H1 (cell line): ENCODE measurements around the gene CAPN8. TPM values are rescaled to one million over a fixed set of nuclear protein-coding genes. Genes with fewer than 3 reads are reported as not detected.

Experiments used
- CTCF ChIA-PET: fragments of 300-600 bp; sonication (Branson Sonifier 250); formaldehyde crosslinking; loops from one replicate; lab custom pipeline; 2021; ENCODE audit not compliant: partially characterized antibody; lab: Charles Lee
- POLR2A ChIA-PET: fragments of 300-600 bp; sonication (Branson Sonifier 250); formaldehyde crosslinking; loops from one replicate; lab custom pipeline; 2021; ENCODE audit warnings: inconsistent platforms; ENCODE audit not compliant: partially characterized antibody; lab: Charles Lee
- DNase-seq, 2 experiments: peaks; one replicate each; pipeline versions ENCODE4 v3.0.0 to v3.0.0-alpha.2; 2010 to 2022; ENCODE audit warnings: low spot score in 2 of 2, low read depth in 1 of 2, mixed read lengths in 1 of 2
- FAIRE-seq: peaks from 2 replicates; lab custom pipeline; 2011; peaks lifted over from hg19 to GRCh38; lab: Jason Lieb, UNC
- H2AFZ ChIP-seq: 2 replicates; pipeline ENCODE4 v1.8.1; 2012; ENCODE audit warnings: low read length, inconsistent platforms
- H2AK5ac ChIP-seq: 2 replicates; pipeline ENCODE4 v1.6.1; 2013; ENCODE audit warnings: low read depth, low read length
- H2BK120ac ChIP-seq: replicated peaks from 2 replicates; pipeline ENCODE3; 2013; ENCODE audit warnings: low read depth, low read length, inconsistent platforms
- H2BK12ac ChIP-seq: 2 replicates; pipeline ENCODE4 v1.6.1; 2013; ENCODE audit warnings: low read depth, low read length
- H2BK15ac ChIP-seq: 2 replicates; pipeline ENCODE4 v1.6.1; 2013; ENCODE audit warnings: low read length
- H2BK20ac ChIP-seq: 2 replicates; pipeline ENCODE4 v1.6.1; 2013; ENCODE audit warnings: low read length
- H2BK5ac ChIP-seq: 2 replicates; pipeline ENCODE4 v1.6.1; 2013; ENCODE audit warnings: low read depth, low read length
- H3K14ac ChIP-seq: 2 replicates; pipeline ENCODE4 v1.6.1; 2013; ENCODE audit warnings: inconsistent platforms; ENCODE audit not compliant: insufficient read length
- H3K18ac ChIP-seq: 2 replicates; pipeline ENCODE4 v1.6.1; 2013; ENCODE audit warnings: low read length; ENCODE audit errors: extremely low read depth
- H3K23ac ChIP-seq: 2 replicates; pipeline ENCODE4 v1.6.1; 2013; ENCODE audit warnings: inconsistent platforms; ENCODE audit not compliant: insufficient read length
- H3K23me2 ChIP-seq: 2 replicates; pipeline ENCODE4 v1.6.1; 2013; ENCODE audit warnings: low read depth, low read length
- H3K27ac ChIP-seq: 2 replicates; pipeline ENCODE4 v1.6.1; 2011; ENCODE audit warnings: low read depth, low read length, inconsistent platforms
- H3K27me3 ChIP-seq, 4 experiments: replicated peaks in 1 of 4; 1 replicate in 1 of 4; 2 replicates in 3 of 4; pipeline versions ENCODE4 v1.6.1 to v1.8.1; 2011 to 2013; ENCODE audit warnings: low read length in 3 of 4, mild to moderate bottlenecking in 3 of 4, inconsistent platforms in 2 of 4, mixed read lengths in 2 of 4, moderate library complexity in 1 of 4; ENCODE audit not compliant: control insufficient read depth in 3 of 4, insufficient read depth in 3 of 4; ENCODE audit errors: extremely low read depth in 1 of 4
- H3K36me3 ChIP-seq, 4 experiments: 2 replicates each; pipeline versions ENCODE4 v1.6.1 to v1.8.1; 2011 to 2013; ENCODE audit warnings: mild to moderate bottlenecking in 4 of 4, low read length in 3 of 4, moderate library complexity in 2 of 4, control low read depth in 1 of 4, inconsistent platforms in 1 of 4; ENCODE audit not compliant: insufficient read depth in 4 of 4, control insufficient read depth in 2 of 4
- H3K4ac ChIP-seq: replicated peaks from 2 replicates; pipeline ENCODE3; 2013; ENCODE audit warnings: low read length, low read depth, mixed read lengths, inconsistent platforms; ENCODE audit not compliant: insufficient read length
- H3K4me1 ChIP-seq, 4 experiments: replicated peaks in 1 of 4; 1 replicate in 1 of 4; 2 replicates in 3 of 4; pipeline versions ENCODE4 v1.6.1 to v1.8.1; 2011 to 2013; ENCODE audit warnings: low read length in 3 of 4, inconsistent platforms in 2 of 4, mixed read lengths in 1 of 4; ENCODE audit not compliant: insufficient read depth in 4 of 4, control insufficient read depth in 3 of 4
- H3K4me2 ChIP-seq, 2 experiments: 2 replicates each; pipeline versions ENCODE4 v1.6.1 to v1.8.1; 2011 to 2013; ENCODE audit warnings: low read depth in 2 of 2, low read length in 2 of 2, control low read depth in 1 of 2, inconsistent platforms in 1 of 2, mild to moderate bottlenecking in 1 of 2; ENCODE audit not compliant: insufficient read depth in 1 of 2
- H3K4me3 ChIP-seq, 4 experiments: fragments of 200-600, 300-600 bp in 1 of 4; sonication (generic), shearing (Covaris generic), sonication (Bioruptor Twin) in 1 of 4; 2 replicates each; pipeline versions ENCODE4 v1.5.1 to v1.8.1; 2011 to 2016; ENCODE audit warnings: low read length in 4 of 4, low read depth in 3 of 4, control low read depth in 2 of 4, inconsistent platforms in 2 of 4, mild to moderate bottlenecking in 2 of 4, mixed read lengths in 1 of 4, moderate library complexity in 1 of 4; ENCODE audit not compliant: insufficient read depth in 2 of 4; ENCODE audit errors: extremely low read depth in 1 of 4
- H3K56ac ChIP-seq: replicated peaks from 2 replicates; pipeline ENCODE3; 2013; ENCODE audit warnings: low read depth, mild to moderate bottlenecking, mixed read lengths, low read length, inconsistent platforms; ENCODE audit not compliant: insufficient read length
- H3K79me1 ChIP-seq: 2 replicates; pipeline ENCODE4 v1.6.1; 2013; ENCODE audit warnings: low read depth, low read length, control low read depth
- H3K79me2 ChIP-seq, 2 experiments: 2 replicates each; pipeline versions ENCODE4 v1.6.1 to v1.8.1; 2012 to 2013; ENCODE audit warnings: low read length in 2 of 2, mild to moderate bottlenecking in 2 of 2, inconsistent platforms in 1 of 2; ENCODE audit not compliant: insufficient read depth in 2 of 2, control insufficient read depth in 1 of 2
- H3K9ac ChIP-seq, 4 experiments: replicated peaks in 1 of 4; 1 replicate in 1 of 4; 2 replicates in 3 of 4; pipeline versions ENCODE4 v1.6.1 to v1.8.1; 2011 to 2013; ENCODE audit warnings: low read depth in 3 of 4, low read length in 3 of 4, control low read depth in 2 of 4, mild to moderate bottlenecking in 2 of 4, moderate library complexity in 2 of 4, inconsistent platforms in 1 of 4; ENCODE audit errors: extremely low read depth in 1 of 4
- H3K9me3 ChIP-seq, 2 experiments: 2 replicates each; pipeline versions ENCODE4 v1.6.1 to v1.8.1; 2012 to 2013; ENCODE audit warnings: mild to moderate bottlenecking in 2 of 2, moderate library complexity in 2 of 2, control low read depth in 1 of 2, inconsistent platforms in 1 of 2, low read depth in 1 of 2, low read length in 1 of 2, mixed read lengths in 1 of 2; ENCODE audit not compliant: insufficient read depth in 2 of 2
- H4K20me1 ChIP-seq, 2 experiments: replicated peaks in 1 of 2; 2 replicates each; pipeline versions ENCODE3 to v1.8.1; 2011 to 2013; ENCODE audit warnings: inconsistent platforms in 2 of 2, low read length in 2 of 2, mild to moderate bottlenecking in 1 of 2; ENCODE audit not compliant: insufficient read depth in 2 of 2, control insufficient read depth in 1 of 2
- H4K5ac ChIP-seq: 2 replicates; pipeline ENCODE4 v1.6.1; 2013; ENCODE audit warnings: low read length, low read depth, mixed read lengths, inconsistent platforms; ENCODE audit not compliant: insufficient read length
- H4K8ac ChIP-seq: 2 replicates; pipeline ENCODE4 v1.8.0; 2013; ENCODE audit warnings: mild to moderate bottlenecking, moderate library complexity, low read length, inconsistent platforms; ENCODE audit not compliant: insufficient read depth; ENCODE audit errors: extremely low read depth
- H4K91ac ChIP-seq: replicated peaks from 2 replicates; pipeline ENCODE3; 2013; ENCODE audit warnings: low read length, mixed read lengths, inconsistent platforms; ENCODE audit not compliant: insufficient read length
- ATF2 ChIP-seq: IDR thresholded peaks from 2 replicates; pipeline ENCODE4 v1.6.1; 2012; ENCODE audit warnings: low read length, inconsistent platforms
- BCL11A ChIP-seq, 2 experiments: IDR thresholded peaks; one replicate each; pipeline ENCODE4 v1.6.1; 2011; ENCODE audit warnings: low read depth in 2 of 2, low read length in 2 of 2, mild to moderate bottlenecking in 2 of 2
- BRCA1 ChIP-seq: IDR thresholded peaks from 2 replicates; pipeline ENCODE4 v1.6.1; 2012; ENCODE audit warnings: low read depth, low read length, improper control_type of control experiment
- CBX8 ChIP-seq: fragments of 300-800, 300-1000 bp; sonication (generic); IDR thresholded peaks from 2 replicates; pipeline ENCODE4 v1.7.1; 2016; ENCODE audit warnings: low read depth, low read length, borderline replicate concordance
- CHD2 ChIP-seq: IDR thresholded peaks from 2 replicates; pipeline ENCODE4 v1.6.1; 2012; ENCODE audit warnings: low read length, improper control_type of control experiment
- POLR2A ChIP-seq, 2 experiments: IDR thresholded peaks; 1 replicate in 1 of 2; 2 replicates in 1 of 2; pipeline ENCODE4 v1.6.1; 2011; ENCODE audit warnings: low read depth in 2 of 2, low read length in 2 of 2, mild to moderate bottlenecking in 2 of 2; ENCODE audit errors: control extremely low read depth in 1 of 2
- TCF12 ChIP-seq: IDR thresholded peaks from 2 replicates; pipeline ENCODE4 v1.6.1; 2011; ENCODE audit warnings: low read depth, mild to moderate bottlenecking, low read length
- TEAD4 ChIP-seq: IDR thresholded peaks from 2 replicates; pipeline ENCODE4 v1.6.1; 2012; ENCODE audit warnings: low read depth, low read length, inconsistent platforms, mixed read lengths
- WGBS, 2 experiments: shearing (Covaris generic) in 1 of 2; methylation state at CpG; one replicate each; pipeline versions ENCODE4 v1.1.6 to v1.1.7; 2013 to 2015; ENCODE audit warnings: low lambda C conversion rate in 2 of 2, mixed read lengths in 2 of 2, inconsistent platforms in 1 of 2, low coverage in 1 of 2, missing lambda C conversion rate in 1 of 2; ENCODE audit not compliant: insufficient replicate concordance in 2 of 2, insufficient coverage in 1 of 2, insufficient read length in 1 of 2; ENCODE audit errors: extremely low coverage in 1 of 2, missing lambda C conversion rate in 1 of 2; 5-methylcytosine and 5-hydroxymethylcytosine counted together
- polyA plus RNA-seq, 7 experiments: library from polyadenylated mRNA; depleted of rRNA in 3 of 7; stranded (reverse) in 5 of 7; unstranded in 2 of 7; fragments of >200 nt in 5 of 7; fragments of 200-250 nt in 2 of 7; gene quantifications; 1 replicate in 5 of 7; 2 replicates in 1 of 7; 4 replicates in 1 of 7; pipeline versions ENCODE4 v1.2.1 to v1.2.3, GENCODE V29; 2011 to 2013; ENCODE audit warnings: missing spikeins in 2 of 7, mixed read lengths in 2 of 7
- total RNA-seq: library from RNA; stranded (reverse); fragmentation: NEBNext Ultra II Directional; extraction: Animal tissue kit (Norgen Biotek cat#: 25700); gene quantifications from 2 replicates; pipeline ENCODE4 v1.2.1, GENCODE V29; 2021

The CAPN8 gene
- total and polyA plus RNA-seq, 2 of the 8 experiments (the other 6 are each of a cell fraction or from before 2014, with no cell fraction given) = 0.20 to 0.26 TPM

- Histone ChIP-seq H3K4me1 (peaks cover 0 to 4% (median under 1%) of the 10 kb centered on the region in 4 experiments; a peak in 3 of 7 replicates), H3K27me3 (peaks cover 0 to 2% (median 0%) of the 10 kb centered on the region in 4 experiments; a peak in 1 of 7 replicates), H2BK120ac (no peak overlapping the region), H4K8ac (no peak overlapping the region), H3K9me3 (no peaks in the 10 kb centered on the region), H4K5ac (no peak overlapping the region), H3K23ac (no peak overlapping the region), H3K9ac (no peak overlapping the region), H3K79me1 (no peaks in the 10 kb centered on the region), H2AK5ac (no peak overlapping the region), H4K20me1 (no peaks in the 10 kb centered on the region), H3K56ac (no peak overlapping the region), H3K4ac (no peak overlapping the region), H3K14ac (no peak overlapping the region), H2BK5ac (no peak overlapping the region), H4K91ac (no peak overlapping the region), H2AFZ (no peak overlapping the region), H3K27ac (no peak overlapping the region), H2BK15ac (no peak overlapping the region), H3K4me3 (no peak overlapping the region), H3K18ac (no peak overlapping the region), H2BK20ac (no peak overlapping the region), H3K4me2 (no peak overlapping the region), H3K79me2 (no peaks in the 10 kb centered on the region), H2BK12ac (no peak overlapping the region), H3K36me3 (no peaks in the 10 kb centered on the region), H3K23me2 (no peaks in the 10 kb centered on the region)
- DNase-seq (no peak), FAIRE-seq (no peak)
- TF ChIP-seq POLR2A (IDR thresholded peaks at IDR 0.05; ENCODE audit: control extremely low read depth in 1 of 2, low read depth in 2 of 2, low read length in 2 of 2) (no peak), CHD2 (no peak), TCF12 (no peak), TEAD4 (no peak), CBX8 (no peak), BRCA1 (no peak), ATF2 (no peak), BCL11A (IDR thresholded peaks at IDR 0.05; ENCODE audit: low read depth in 2 of 2, low read length in 2 of 2) (no peak)
- ChIA-PET POLR2A (no interaction called here), CTCF (interaction anchor here (1.5 to 2.7 kb wide), 5 partner anchors 12 to 127 kb away, joined by 4 to 11 read pairs (median 5); no protein-coding TSS in a partner anchor)
- whole genome bisulfite sequencing, 2 experiments = 79% methylated on average over 1 of the region's 1 CpG; no CpG with 5 or more reads in 1 of the 2 experiments
Observed at GRCh38 chr1:223657978-223658377, 7.5 kb downstream of the CAPN8 start.
